ENCODE results near the gene EXOC3L1.
A peak's percentile ranks its signal among the peaks of the same experiment; 100 is the strongest.

EXOC3L1 gene

GRCh38 chr16:67181346-67181745 lies 8.6 kb downstream of the EXOC3L1 start:
- DNase-seq (ENCODE audit: low spot score) = no peak

- no peak for DNase-seq (ENCODE audit: low spot score)
These were observed 9.8 kb downstream of the EXOC3L1 start for GRCh38 chr16:67180166-67180565.

GRCh38 chr16:67179421-67180080 lies 10.4 kb downstream of the EXOC3L1 start:
- no peak for DNase-seq (ENCODE audit: low spot score)

GRCh38 chr16:67177743-67178699 lies 11.9 kb downstream of the EXOC3L1 start:
- DNase-seq (ENCODE audit: low spot score) = peak; percentile 79

GRCh38 chr16:67176662-67177061 lies 13.3 kb downstream of the EXOC3L1 start:
- DNase-seq (ENCODE audit: low spot score) = no peak

- no peak for DNase-seq (ENCODE audit: low spot score)
These were observed 15.2 kb downstream of the EXOC3L1 start for GRCh38 chr16:67174706-67175231.

- peak; percentile 86 for DNase-seq (ENCODE audit: low spot score)
These were observed 15.9 kb downstream of the EXOC3L1 start for GRCh38 chr16:67173808-67174705.

- no peak for DNase-seq (ENCODE audit: low spot score)
These were observed 16.6 kb downstream of the EXOC3L1 start for GRCh38 chr16:67173323-67173722.

GRCh38 chr16:67170949-67171649 lies 18.8 kb downstream of the EXOC3L1 start:
- DNase-seq (ENCODE audit: low spot score) = no peak

GRCh38 chr16:67170168-67170948 lies 19.6 kb downstream of the EXOC3L1 start, which contains the start of gene NOL3:
TSS of gene NOL3 (plus strand) at chr16:67170538.
- peak; percentile 95 for DNase-seq (ENCODE audit: low spot score)

GRCh38 chr16:67169642-67170167 lies 20.2 kb downstream of the EXOC3L1 start:
- peak; percentile 67 for DNase-seq (ENCODE audit: low spot score)

- no peak for DNase-seq (ENCODE audit: low spot score)
These were observed 20.9 kb downstream of the EXOC3L1 start for GRCh38 chr16:67169011-67169451.

- DNase-seq (ENCODE audit: low spot score) = no peak
These were observed 22.3 kb downstream of the EXOC3L1 start for GRCh38 chr16:67167588-67167987.

- DNase-seq (ENCODE audit: low spot score) = no peak
These were observed 23.3 kb downstream of the EXOC3L1 start for GRCh38 chr16:67166598-67167168.

GRCh38 chr16:67166110-67166547 lies 23.8 kb downstream of the EXOC3L1 start:
- no peak for DNase-seq (ENCODE audit: low spot score)

- DNase-seq (ENCODE audit: low spot score) = no peak
These were observed 24.5 kb downstream of the EXOC3L1 start for GRCh38 chr16:67165121-67166078.

- DNase-seq (ENCODE audit: low spot score) = no peak
These were observed 25.3 kb downstream of the EXOC3L1 start, which contains the start of gene HSF4 for GRCh38 chr16:67164599-67165061. TSS of gene HSF4 (plus strand) at chr16:67164745. CDS start at chr16:67164812, 67 bp downstream.

- DNase-seq (ENCODE audit: low spot score) = no peak
These were observed 25.9 kb downstream of the EXOC3L1 start for GRCh38 chr16:67163999-67164558.
